Gastrocnemius medialis (tissue), 4 donors: ENCODE results near the gene DNAJC21.

Experiments
- POLR2A ChIP-seq, 2 donors: fragments of 450-650 bp; IDR thresholded peaks; one replicate each; pipeline ENCODE4 v1.6.1; 2017; ENCODE audit warnings: antibody characterized with exemption in 2 of 2, mild to moderate bottlenecking in 2 of 2, moderate library complexity in 2 of 2
- TF ChIP-seq, protein P1 (sequence below), 5 experiments: fragments of 450-650 bp in 3 of 5; fragments of 200-600 bp in 2 of 5; sonication (generic) in 2 of 5; IDR thresholded peaks in 4 of 5; conservative IDR thresholded peaks in 1 of 5; 1 replicate in 4 of 5; 2 replicates in 1 of 5; pipeline ENCODE4 v1.5.1; 2016 to 2019; ENCODE audit warnings: antibody characterized with exemption in 5 of 5, mild to moderate bottlenecking in 3 of 5, moderate library complexity in 3 of 5

DNA sequence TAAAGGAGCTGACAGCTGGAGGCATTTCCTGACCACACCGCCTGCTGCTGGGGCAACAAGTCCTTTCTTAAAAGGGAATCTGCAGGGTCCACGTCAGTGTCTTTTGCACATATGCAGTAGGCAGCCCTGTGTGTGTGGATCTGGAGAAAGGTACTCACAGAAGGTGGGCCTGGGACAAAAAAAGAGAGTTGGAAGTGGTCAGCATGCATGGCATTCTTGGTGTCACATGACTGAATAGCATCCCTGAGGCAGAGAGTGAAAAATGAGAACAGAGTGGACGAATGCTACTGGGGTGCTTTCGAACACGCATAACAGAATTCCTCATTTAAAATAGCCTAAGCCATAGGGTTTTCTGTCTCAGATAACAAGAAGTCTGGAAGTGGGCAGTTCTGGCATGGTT lies 47.0 kb downstream of the DNAJC21 start:
- TF ChIP-seq, protein P1, sequence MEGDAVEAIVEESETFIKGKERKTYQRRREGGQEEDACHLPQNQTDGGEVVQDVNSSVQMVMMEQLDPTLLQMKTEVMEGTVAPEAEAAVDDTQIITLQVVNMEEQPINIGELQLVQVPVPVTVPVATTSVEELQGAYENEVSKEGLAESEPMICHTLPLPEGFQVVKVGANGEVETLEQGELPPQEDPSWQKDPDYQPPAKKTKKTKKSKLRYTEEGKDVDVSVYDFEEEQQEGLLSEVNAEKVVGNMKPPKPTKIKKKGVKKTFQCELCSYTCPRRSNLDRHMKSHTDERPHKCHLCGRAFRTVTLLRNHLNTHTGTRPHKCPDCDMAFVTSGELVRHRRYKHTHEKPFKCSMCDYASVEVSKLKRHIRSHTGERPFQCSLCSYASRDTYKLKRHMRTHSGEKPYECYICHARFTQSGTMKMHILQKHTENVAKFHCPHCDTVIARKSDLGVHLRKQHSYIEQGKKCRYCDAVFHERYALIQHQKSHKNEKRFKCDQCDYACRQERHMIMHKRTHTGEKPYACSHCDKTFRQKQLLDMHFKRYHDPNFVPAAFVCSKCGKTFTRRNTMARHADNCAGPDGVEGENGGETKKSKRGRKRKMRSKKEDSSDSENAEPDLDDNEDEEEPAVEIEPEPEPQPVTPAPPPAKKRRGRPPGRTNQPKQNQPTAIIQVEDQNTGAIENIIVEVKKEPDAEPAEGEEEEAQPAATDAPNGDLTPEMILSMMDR (IDR thresholded peaks at IDR 0.05 in 4 of 5, conservative IDR thresholded peaks at IDR 0.05 in 1 of 5), result no peak
- TF ChIP-seq POLR2A (IDR thresholded peaks at IDR 0.05), result no peak
